ENCODE data around the gene ATF7.

Gene ATF7

DNA sequence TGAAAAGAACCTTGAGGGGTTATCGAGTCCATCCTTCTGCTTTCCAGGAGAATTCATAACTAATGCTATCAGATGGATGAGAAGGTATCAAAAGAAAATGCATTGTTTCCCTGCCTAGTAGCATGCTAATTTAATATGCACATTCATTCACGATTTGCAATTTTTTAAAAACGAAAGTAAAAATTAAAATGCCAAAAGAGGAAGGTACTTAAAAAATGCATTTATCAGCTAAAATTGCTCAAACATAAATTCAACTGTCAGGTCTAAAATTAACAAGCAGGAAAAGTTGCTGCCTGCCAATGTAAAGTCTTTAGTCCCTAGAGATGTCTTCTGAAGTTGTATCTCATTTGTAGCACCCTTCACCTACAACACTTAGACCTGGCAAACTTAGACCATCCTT lies 7.9 kb downstream of the ATF7 start:
- Histone ChIP-seq H3K9me3 (ENCODE audit: insufficient read depth, low read length, severe bottlenecking) (no peaks in the 10 kb centered on the region), H3K27ac (ENCODE audit: low read length) (no peak overlapping the region), H3K4me3 (ENCODE audit: low read depth in 1 of 2, low read length in 2 of 2) (no peak overlapping the region), H3K4me1 (ENCODE audit: insufficient read depth, low read length) (peaks cover 10% of the 10 kb centered on the region), H2AFZ (ENCODE audit: low read depth, low read length) (no peak overlapping the region), H3K27me3 (ENCODE audit: insufficient read depth, low read length, poor library complexity) (no peaks in the 10 kb centered on the region), H3K4me2 (ENCODE audit: insufficient read depth, low read length) (peak overlapping the region; percentile 40; the same call in 1 of the 2 replicates), H3K36me3 (ENCODE audit: insufficient read depth, low read length) (no peaks in the 10 kb centered on the region), H3K9ac (ENCODE audit: low read depth, low read length) (no peak overlapping the region), H4K20me1 (ENCODE audit: insufficient read depth, low read length) (no peaks in the 10 kb centered on the region), H3K79me2 (ENCODE audit: insufficient read depth, low read length) (peaks cover 90% of the 10 kb centered on the region)
- TF ChIP-seq EZH2 (IDR thresholded peaks at IDR 0.05; ENCODE audit: borderline replicate concordance, low read depth, low read length, severe bottlenecking) (no peak), CTCF (IDR thresholded peaks at IDR 0.05; ENCODE audit: borderline replicate concordance, extremely low read depth, low read length, poor library complexity, severe bottlenecking) (no peak)
- no peak for ATAC-seq (ENCODE audit: insufficient read depth, low read depth)
- no peak for DNase-seq

DNA sequence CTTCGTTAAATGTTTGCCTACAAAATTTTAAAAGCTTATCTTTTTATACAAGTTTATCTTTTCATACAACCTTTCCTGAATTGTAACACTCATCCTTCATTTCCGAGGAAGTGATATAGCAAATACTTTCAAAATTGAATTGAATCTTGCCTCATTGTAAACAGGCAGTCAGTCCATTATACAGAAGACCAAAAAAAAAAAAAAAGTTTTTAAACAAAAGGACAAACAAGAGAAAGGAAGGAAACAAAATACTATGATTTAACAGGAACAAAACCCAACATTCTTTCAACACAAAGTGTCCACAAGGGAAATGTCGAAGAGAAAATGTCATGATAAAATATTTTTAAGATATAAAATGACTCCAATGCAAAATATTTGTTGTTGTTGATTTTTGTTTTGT lies 8.5 kb downstream of the ATF7 start:
- TF ChIP-seq EZH2 (IDR thresholded peaks at IDR 0.05; ENCODE audit: borderline replicate concordance, low read depth, low read length, severe bottlenecking) (no peak), CTCF (IDR thresholded peaks at IDR 0.05; ENCODE audit: borderline replicate concordance, extremely low read depth, low read length, poor library complexity, severe bottlenecking) (no peak)
- H3K4me2 ChIP-seq (ENCODE audit: insufficient read depth, low read length), result no peak overlapping the region
- no peaks in the 10 kb centered on the region for H3K36me3 ChIP-seq (ENCODE audit: insufficient read depth, low read length)
- peaks cover 89% of the 10 kb centered on the region for H3K79me2 ChIP-seq (ENCODE audit: insufficient read depth, low read length)
- no peak overlapping the region for H3K9ac ChIP-seq (ENCODE audit: low read depth, low read length)
- no peaks in the 10 kb centered on the region for H3K9me3 ChIP-seq (ENCODE audit: insufficient read depth, low read length, severe bottlenecking)
- ATAC-seq (ENCODE audit: insufficient read depth, low read depth), result no peak
- no peak for DNase-seq
- no peak overlapping the region for H3K27ac ChIP-seq (ENCODE audit: low read length)
- peaks cover 10% of the 10 kb centered on the region for H3K4me1 ChIP-seq (ENCODE audit: insufficient read depth, low read length)
- no peaks in the 10 kb centered on the region for H4K20me1 ChIP-seq (ENCODE audit: insufficient read depth, low read length)
- H2AFZ ChIP-seq (ENCODE audit: low read depth, low read length), result no peak overlapping the region
- no peaks in the 10 kb centered on the region for H3K27me3 ChIP-seq (ENCODE audit: insufficient read depth, low read length, poor library complexity)
- H3K4me3 ChIP-seq (ENCODE audit: low read depth in 1 of 2, low read length in 2 of 2), result no peak overlapping the region

- Histone ChIP-seq H3K4me1 (ENCODE audit: insufficient read depth, low read length) (peaks cover 10% of the 10 kb centered on the region), H3K79me2 (ENCODE audit: insufficient read depth, low read length) (peaks cover 87% of the 10 kb centered on the region), H3K27ac (ENCODE audit: low read length) (no peak overlapping the region)
Measured at GRCh38 chr12:53616950-53617349, 9.2 kb downstream of the ATF7 start.

More at GRCh38 chr12:53616950-53617349, 9.2 kb downstream of the ATF7 start:
- Histone ChIP-seq H3K27me3 (ENCODE audit: insufficient read depth, low read length, poor library complexity) (no peaks in the 10 kb centered on the region), H3K36me3 (ENCODE audit: insufficient read depth, low read length) (no peaks in the 10 kb centered on the region), H3K4me3 (ENCODE audit: low read depth in 1 of 2, low read length in 2 of 2) (no peak overlapping the region), H2AFZ (ENCODE audit: low read depth, low read length) (no peak overlapping the region), H3K9me3 (ENCODE audit: insufficient read depth, low read length, severe bottlenecking) (no peaks in the 10 kb centered on the region), H3K9ac (ENCODE audit: low read depth, low read length) (no peak overlapping the region), H4K20me1 (ENCODE audit: insufficient read depth, low read length) (no peaks in the 10 kb centered on the region), H3K4me2 (ENCODE audit: insufficient read depth, low read length) (no peak overlapping the region)
- ATAC-seq (ENCODE audit: insufficient read depth, low read depth) (no peak), DNase-seq (no peak)
- TF ChIP-seq CTCF (IDR thresholded peaks at IDR 0.05; ENCODE audit: borderline replicate concordance, extremely low read depth, low read length, poor library complexity, severe bottlenecking) (no peak), EZH2 (IDR thresholded peaks at IDR 0.05; ENCODE audit: borderline replicate concordance, low read depth, low read length, severe bottlenecking) (no peak)

Data from DND-41 (cell line).